Measurements from ENCODE around the gene COX6A2. TPM values are rescaled to one million over a fixed set of nuclear protein-coding genes. Genes with fewer than 3 reads are reported as not detected.

Gene COX6A2
- total RNA-seq, 6 experiments from 2014 or later = not detected

- H3K36me3 Mint-ChIP-seq (ENCODE audit: low read depth) = no peaks in the 10 kb centered on the region
- no peak for TF ChIP-seq CTCF (IDR thresholded peaks at IDR 0.05)
- H3K27me3 Mint-ChIP-seq (ENCODE audit: insufficient read depth) = peaks cover 22% of the 10 kb centered on the region
- no peak overlapping the region for H3K27ac Mint-ChIP-seq
- no peak for DNase-seq
- H3K4me3 Mint-ChIP-seq = no peak overlapping the region
- H3K4me1 Mint-ChIP-seq (ENCODE audit: low read depth) = no peaks in the 10 kb centered on the region
- H3K9me3 Mint-ChIP-seq = peaks cover 1% of the 10 kb centered on the region; the same call in 1 of the 2 replicates
Measured at GRCh38 chr16:31430380-31431052, 2.4 kb upstream of the COX6A2 start.

DNA sequence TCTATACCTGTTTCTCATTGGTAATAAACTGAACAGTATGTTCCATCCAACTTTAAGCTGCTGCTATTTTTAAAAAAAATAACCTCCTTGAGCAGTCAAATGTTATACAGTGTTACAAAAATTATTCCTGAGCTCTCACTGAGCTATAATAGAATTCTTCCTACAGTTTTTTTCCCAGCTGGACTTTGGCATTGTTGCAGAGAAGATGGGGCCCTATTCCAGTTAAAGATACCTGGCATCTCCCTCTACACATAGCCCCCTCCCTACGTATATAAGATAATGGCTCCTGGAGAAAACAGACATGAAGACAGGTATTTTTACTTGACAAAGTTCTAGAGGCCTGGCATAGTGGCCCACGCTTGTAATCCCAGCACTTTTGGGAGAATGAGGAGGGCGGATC lies 1.6 kb upstream of the COX6A2 start:
- Mint-ChIP-seq H3K4me3 (no peak overlapping the region), H3K4me1 (ENCODE audit: low read depth) (no peaks in the 10 kb centered on the region), H3K27me3 (ENCODE audit: insufficient read depth) (peaks cover 29% of the 10 kb centered on the region), H3K36me3 (ENCODE audit: low read depth) (no peaks in the 10 kb centered on the region), H3K27ac (no peak overlapping the region), H3K9me3 (peaks cover 8% of the 10 kb centered on the region; the same call in 1 of the 2 replicates)
- no peak for DNase-seq
- no peak for TF ChIP-seq CTCF (IDR thresholded peaks at IDR 0.05)

DNA sequence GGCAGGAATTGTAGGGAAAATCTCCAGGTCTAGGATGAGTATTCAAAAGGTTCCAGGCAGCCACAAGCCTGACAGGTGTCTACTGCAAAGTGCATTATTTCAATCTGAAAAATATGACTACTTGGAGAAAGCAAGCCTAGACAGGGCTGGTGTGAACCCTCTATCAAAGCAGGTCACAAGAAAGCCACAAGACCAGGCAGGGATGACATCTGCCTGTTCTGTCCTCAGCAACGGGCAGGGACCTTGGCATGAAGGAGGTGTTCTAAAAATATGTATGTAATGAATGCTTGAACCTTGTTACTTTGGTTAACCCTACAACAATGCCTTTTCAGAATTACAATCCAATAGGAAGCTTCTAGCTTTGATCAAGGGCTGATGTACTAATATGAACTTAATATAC lies 1.2 kb upstream of the COX6A2 start:
- Mint-ChIP-seq H3K27me3 (ENCODE audit: insufficient read depth) (peaks cover 32% of the 10 kb centered on the region), H3K27ac (no peak overlapping the region), H3K4me3 (no peak overlapping the region), H3K9me3 (peaks cover 9% of the 10 kb centered on the region; the same call in 1 of the 2 replicates), H3K36me3 (ENCODE audit: low read depth) (no peaks in the 10 kb centered on the region), H3K4me1 (ENCODE audit: low read depth) (no peaks in the 10 kb centered on the region)
- no peak for DNase-seq
- no peak for TF ChIP-seq CTCF (IDR thresholded peaks at IDR 0.05)

DNA sequence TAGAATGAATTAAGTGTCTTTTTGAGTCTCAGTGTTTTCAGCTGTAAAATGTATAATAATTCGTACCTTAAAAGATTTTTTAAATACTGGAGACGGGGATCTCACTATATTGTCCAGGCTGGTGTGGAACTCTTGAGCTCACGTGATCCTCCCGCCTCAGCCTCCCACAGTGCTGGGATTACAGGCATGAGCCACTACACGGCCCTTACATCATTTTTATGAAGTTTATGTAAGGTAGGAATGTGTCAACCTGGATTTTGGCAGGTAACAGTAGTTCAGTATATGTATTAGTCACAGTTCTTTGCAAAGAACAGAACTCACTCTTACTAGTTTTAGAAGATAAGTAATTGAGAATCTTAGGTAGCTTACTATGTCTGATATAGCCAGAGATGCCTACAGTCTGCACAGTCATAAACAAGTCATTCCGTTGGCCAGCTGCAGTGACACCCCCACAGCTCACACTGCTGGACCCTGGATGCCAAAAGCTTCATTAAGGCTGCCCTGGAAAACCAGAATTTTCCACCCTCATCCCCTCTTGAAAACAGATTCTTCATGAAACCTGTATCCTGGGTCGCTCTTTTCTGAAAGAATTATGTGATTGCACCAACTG lies 583 bp upstream of the COX6A2 start:
- no peak for TF ChIP-seq CTCF (IDR thresholded peaks at IDR 0.05)
- peaks cover 9% of the 10 kb centered on the region; the same call in 1 of the 2 replicates for H3K9me3 Mint-ChIP-seq
- H3K27ac Mint-ChIP-seq = no peak overlapping the region
- no peak for DNase-seq
- no peaks in the 10 kb centered on the region for H3K36me3 Mint-ChIP-seq (ENCODE audit: low read depth)
- peaks cover 36% of the 10 kb centered on the region for H3K27me3 Mint-ChIP-seq (ENCODE audit: insufficient read depth)
- no peaks in the 10 kb centered on the region for H3K4me1 Mint-ChIP-seq (ENCODE audit: low read depth)
- H3K4me3 Mint-ChIP-seq = no peak overlapping the region

DNA sequence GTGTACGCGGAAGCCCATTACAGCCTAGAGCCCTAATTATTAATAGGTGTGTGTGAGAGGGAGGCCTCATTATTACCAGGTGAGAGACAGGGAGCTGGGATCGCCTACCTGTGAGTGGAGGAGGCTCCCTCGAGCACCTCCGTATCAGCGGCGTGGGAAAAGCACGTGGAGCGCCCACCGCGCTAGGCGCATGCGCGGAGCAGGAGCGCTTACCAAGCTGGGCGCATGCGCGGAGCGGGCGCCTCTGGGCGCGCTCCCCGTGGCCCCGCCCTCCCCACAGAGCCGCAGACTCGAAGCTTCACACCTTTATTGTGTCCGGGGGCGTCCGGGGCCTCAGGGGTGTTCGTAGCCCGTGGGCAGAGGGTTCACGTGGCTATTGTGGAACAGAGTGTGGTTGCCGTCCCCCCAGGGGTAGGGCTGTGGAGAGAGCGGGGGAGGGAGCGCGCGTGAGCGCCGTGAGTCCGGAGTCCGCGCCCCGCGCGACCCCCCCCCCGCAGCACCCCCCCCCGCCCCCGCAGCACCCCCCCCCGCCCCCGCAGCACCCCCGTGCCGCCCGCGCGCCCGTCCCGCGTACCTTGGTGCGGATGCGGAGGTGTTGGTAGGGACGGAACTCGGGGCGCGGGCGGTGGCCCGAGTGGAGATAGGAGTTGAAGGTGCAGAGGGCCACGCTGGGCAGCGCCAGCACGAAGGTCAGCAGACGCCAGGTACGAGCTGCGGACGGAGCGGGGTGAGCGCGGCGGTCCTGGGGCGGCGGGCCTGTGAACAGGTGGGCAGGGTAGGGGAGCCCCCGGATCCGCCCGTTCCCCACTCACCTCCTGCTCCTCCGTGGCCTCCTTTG lies 500 bp downstream of the COX6A2 start:
- Mint-ChIP-seq H3K36me3 (ENCODE audit: low read depth) (no peaks in the 10 kb centered on the region), H3K27ac (no peak overlapping the region), H3K27me3 (ENCODE audit: insufficient read depth) (peaks cover 43% of the 10 kb centered on the region), H3K9me3 (peaks cover 10% of the 10 kb centered on the region; the same call in 1 of the 2 replicates), H3K4me3 (no peak overlapping the region), H3K4me1 (ENCODE audit: low read depth) (no peaks in the 10 kb centered on the region)
- no peak for DNase-seq
- TF ChIP-seq CTCF (IDR thresholded peaks at IDR 0.05) = no peak
